Vagina (tissue), 2 donors: ENCODE measurements around the gene ANXA6.

ENCODE experiments used
- POLR2A ChIP-seq, 2 donors: fragments of 450-650 bp; IDR thresholded peaks; one replicate each; pipeline ENCODE4 v1.6.1; 2017; ENCODE audit warnings: antibody characterized with exemption in 2 of 2, mild to moderate bottlenecking in 2 of 2, moderate library complexity in 2 of 2
- TF ChIP-seq, protein P1 (sequence below), 3 experiments: fragments of 450-650 bp in 2 of 3; fragments of 200-600 bp in 1 of 3; sonication (generic) in 1 of 3; IDR thresholded peaks; one replicate each; pipeline ENCODE4 v1.5.1; 2017 to 2019; ENCODE audit warnings: antibody characterized with exemption in 3 of 3, mild to moderate bottlenecking in 2 of 3, moderate library complexity in 2 of 3

DNA sequence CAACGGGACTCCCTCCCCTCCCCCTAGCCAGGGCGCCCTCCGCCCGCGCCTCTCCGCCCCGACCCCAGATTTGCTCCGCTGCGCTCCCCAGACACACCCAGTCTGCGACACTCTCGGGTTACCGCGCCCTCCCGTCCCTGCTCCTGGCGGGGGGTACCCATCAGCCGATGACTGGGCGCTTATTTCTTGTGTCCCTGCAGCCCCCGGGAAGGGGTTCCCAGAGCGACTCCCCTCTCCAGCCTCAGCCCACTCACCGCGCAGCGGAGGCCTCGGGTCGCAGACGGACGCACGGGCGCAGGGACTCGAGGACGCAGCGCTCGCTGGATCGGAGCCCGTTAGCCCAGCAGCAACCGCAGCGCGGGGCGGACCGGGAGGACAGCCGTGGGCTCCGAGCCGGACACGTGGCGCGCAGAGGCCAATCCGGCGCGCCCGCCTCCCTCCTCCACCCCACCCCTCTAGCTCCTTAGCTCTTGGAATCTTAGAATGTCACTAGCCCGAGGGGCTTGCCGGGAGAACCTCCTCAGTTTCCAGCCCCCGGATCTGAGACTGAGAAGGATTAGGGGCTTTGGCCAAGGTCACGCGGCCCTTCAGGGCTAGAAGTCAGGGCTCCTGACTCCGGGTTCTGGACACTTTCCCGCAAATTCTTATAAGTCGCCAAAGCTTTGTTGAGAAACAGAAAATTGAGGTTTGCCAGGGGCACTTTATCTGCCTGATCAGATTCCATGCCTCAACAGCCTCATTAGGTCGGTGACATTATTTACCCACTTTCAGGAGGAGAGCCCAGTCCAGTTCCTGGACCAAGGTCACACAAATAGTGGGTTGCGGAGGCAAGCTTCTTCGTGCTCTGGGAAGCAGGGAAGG lies at the start of gene ANXA6:
- peak in 1 of 2 donors; percentile 49 for TF ChIP-seq POLR2A (IDR thresholded peaks at IDR 0.05)
- TF ChIP-seq, protein P1, sequence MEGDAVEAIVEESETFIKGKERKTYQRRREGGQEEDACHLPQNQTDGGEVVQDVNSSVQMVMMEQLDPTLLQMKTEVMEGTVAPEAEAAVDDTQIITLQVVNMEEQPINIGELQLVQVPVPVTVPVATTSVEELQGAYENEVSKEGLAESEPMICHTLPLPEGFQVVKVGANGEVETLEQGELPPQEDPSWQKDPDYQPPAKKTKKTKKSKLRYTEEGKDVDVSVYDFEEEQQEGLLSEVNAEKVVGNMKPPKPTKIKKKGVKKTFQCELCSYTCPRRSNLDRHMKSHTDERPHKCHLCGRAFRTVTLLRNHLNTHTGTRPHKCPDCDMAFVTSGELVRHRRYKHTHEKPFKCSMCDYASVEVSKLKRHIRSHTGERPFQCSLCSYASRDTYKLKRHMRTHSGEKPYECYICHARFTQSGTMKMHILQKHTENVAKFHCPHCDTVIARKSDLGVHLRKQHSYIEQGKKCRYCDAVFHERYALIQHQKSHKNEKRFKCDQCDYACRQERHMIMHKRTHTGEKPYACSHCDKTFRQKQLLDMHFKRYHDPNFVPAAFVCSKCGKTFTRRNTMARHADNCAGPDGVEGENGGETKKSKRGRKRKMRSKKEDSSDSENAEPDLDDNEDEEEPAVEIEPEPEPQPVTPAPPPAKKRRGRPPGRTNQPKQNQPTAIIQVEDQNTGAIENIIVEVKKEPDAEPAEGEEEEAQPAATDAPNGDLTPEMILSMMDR (IDR thresholded peaks at IDR 0.05), result no peak
